Effector memory CD4-positive, alpha-beta T cell (primary cell): ENCODE results near the gene FBXO48.

Experiments used
- DNase-seq, 3 donors: peaks; one replicate each; pipeline ENCODE4 v3.0.0-alpha.2; 2020
- H3K27ac ChIP-seq: 2 replicates; pipeline ENCODE4 v1.7.0; 2013; ENCODE audit warnings: mild to moderate bottlenecking, low read length, moderate library complexity; ENCODE audit not compliant: insufficient read depth, poor library complexity, severe bottlenecking
- H3K27me3 ChIP-seq: replicated peaks from 2 replicates; pipeline ENCODE4 v1.7.0; 2013; ENCODE audit warnings: mild to moderate bottlenecking, low read length; ENCODE audit not compliant: insufficient read depth, control insufficient read depth, poor library complexity, severe bottlenecking
- H3K36me3 ChIP-seq: 2 replicates; pipeline ENCODE4 v1.7.0; 2013; ENCODE audit warnings: mild to moderate bottlenecking, low read length, moderate library complexity; ENCODE audit not compliant: control insufficient read depth, insufficient read depth
- H3K4me1 ChIP-seq: 2 replicates; pipeline ENCODE4 v1.7.0; 2013; ENCODE audit warnings: low read length, mild to moderate bottlenecking; ENCODE audit not compliant: control insufficient read depth, insufficient read depth, poor library complexity, severe bottlenecking
- H3K4me3 ChIP-seq: 2 replicates; pipeline ENCODE4 v1.7.0; 2013; ENCODE audit warnings: low read length, low read depth, mild to moderate bottlenecking; ENCODE audit not compliant: insufficient read depth, poor library complexity, severe bottlenecking
- H3K9me3 ChIP-seq: 2 replicates; pipeline ENCODE4 v1.7.0; 2013; ENCODE audit warnings: mild to moderate bottlenecking, low read length, moderate library complexity; ENCODE audit not compliant: control insufficient read depth

FBXO48 gene

DNA sequence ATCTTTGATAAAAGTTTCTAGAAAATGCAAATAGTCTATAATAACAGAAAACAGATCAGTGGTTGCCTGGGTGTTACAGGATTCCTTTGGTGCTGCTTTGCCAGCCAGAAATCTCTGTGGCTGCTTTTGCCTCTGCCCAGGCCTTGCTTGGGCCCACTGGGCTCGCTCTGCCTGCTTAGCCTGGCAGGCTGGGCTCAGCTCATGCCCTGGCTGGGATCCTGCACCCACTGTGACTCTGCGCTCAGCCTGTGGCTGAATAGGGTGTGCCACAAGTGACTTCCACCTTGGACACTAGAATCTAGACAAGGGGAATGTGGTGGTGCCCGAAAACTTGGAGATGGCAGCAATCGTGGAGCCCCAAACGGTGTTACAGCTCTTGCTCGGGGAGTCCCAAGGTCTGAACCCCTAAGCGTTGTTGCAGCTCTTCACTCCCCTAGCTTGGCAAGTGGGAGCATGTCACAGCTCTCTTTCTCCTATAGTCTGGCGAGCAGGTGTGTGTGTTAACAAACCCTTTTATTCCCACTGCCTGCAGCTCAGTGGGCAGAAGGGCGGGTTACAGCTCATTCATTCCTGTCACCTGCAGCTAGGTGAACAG lies 50.9 kb downstream of the FBXO48 start:
- H3K36me3 ChIP-seq, result no peaks in the 10 kb centered on the region
- H3K4me3 ChIP-seq, result no peak overlapping the region
- no peak for DNase-seq
- no peaks in the 10 kb centered on the region for H3K27me3 ChIP-seq
- no peak overlapping the region for H3K27ac ChIP-seq
- no peaks in the 10 kb centered on the region for H3K4me1 ChIP-seq
- no peaks in the 10 kb centered on the region for H3K9me3 ChIP-seq

DNA sequence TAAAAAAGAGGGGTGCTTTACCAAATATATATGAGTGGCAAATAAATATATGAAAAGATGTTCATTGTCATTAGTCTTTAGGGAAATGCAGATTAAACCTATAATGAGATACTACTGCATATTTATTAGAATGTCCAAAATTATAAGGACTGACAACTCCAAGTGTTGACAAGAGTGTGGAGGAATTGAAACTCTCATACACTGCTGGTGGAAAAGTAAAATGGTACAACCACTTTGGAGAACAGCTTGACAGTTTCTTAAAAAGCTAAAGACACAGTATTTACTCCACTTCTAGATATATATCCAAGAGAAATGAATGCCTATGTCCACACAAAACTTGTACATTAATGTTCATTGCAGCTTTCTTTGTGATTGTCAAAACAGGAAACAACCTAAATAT lies 51.6 kb downstream of the FBXO48 start:
- no peaks in the 10 kb centered on the region for H3K9me3 ChIP-seq
- no peaks in the 10 kb centered on the region for H3K36me3 ChIP-seq
- DNase-seq, result no peak
- H3K27ac ChIP-seq, result no peak overlapping the region
- no peak overlapping the region for H3K4me3 ChIP-seq
- no peaks in the 10 kb centered on the region for H3K27me3 ChIP-seq
- H3K4me1 ChIP-seq, result no peaks in the 10 kb centered on the region

DNA sequence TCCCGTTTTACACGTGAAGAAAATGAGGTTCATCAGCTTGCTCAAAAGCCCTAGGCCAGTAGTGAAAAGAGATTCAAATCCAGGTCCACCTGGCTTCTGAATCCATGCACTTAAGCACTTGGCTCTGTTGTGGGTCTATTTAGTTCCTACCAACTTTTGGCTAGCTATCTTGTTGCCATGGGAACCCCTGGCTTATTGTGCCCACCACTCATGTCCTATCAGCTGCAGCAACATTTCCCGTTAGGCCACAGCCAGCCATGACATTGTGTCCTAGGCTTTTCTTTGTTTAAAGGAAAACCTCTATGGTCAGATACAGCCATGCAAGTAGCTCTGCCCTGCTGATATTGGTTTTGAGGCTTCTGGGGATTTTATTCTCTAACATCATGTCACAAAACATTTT lies 52.2 kb downstream of the FBXO48 start:
- no peaks in the 10 kb centered on the region for H3K27me3 ChIP-seq
- no peak overlapping the region for H3K4me3 ChIP-seq
- DNase-seq, result no peak
- H3K36me3 ChIP-seq, result no peaks in the 10 kb centered on the region
- H3K9me3 ChIP-seq, result no peaks in the 10 kb centered on the region
- no peaks in the 10 kb centered on the region for H3K4me1 ChIP-seq
- no peak overlapping the region for H3K27ac ChIP-seq

DNA sequence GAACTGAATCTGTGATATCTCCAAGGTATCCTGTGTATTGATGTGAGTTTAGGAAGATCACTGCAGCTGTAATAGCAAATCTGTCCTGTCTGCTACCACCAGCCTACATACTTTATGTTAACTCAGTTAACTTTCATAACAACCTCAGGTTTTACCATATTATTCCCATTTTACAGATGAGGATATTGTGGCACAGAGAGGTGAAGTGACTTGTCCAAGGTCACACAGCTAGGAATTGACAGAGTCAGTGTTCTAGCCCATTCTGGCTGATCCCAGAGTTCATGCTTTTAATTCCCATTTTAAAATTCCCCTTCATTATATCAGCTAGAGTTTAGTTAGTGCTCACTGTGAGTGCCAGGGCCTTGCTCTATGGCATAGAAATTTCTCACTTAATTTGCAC lies 52.6 kb downstream of the FBXO48 start:
- Histone ChIP-seq H3K27me3 (no peaks in the 10 kb centered on the region), H3K36me3 (no peaks in the 10 kb centered on the region), H3K27ac (no peak overlapping the region), H3K9me3 (no peaks in the 10 kb centered on the region), H3K4me3 (no peak overlapping the region), H3K4me1 (no peaks in the 10 kb centered on the region)
- DNase-seq, result no peak

DNA sequence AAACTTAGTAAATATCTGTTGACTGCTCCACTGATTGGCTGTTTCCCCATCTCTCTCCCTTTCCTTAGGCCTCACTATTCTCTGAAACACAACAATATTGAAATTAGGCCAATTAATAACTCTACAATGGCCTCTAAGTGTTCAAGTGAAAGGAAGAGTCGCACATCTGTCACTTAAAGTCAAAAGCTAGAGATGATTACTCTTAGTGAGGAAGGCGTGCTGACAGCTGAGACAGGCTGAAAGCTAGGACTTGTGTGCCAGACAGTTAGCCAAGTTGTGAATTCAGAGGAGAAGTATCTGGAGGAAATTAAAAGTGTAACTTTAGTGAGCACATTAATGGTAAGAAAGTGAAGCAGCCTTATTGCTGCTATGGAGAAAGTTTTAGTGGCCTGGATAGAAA lies 53.6 kb downstream of the FBXO48 start:
- Histone ChIP-seq H3K4me3 (no peak overlapping the region), H3K27me3 (no peaks in the 10 kb centered on the region), H3K9me3 (no peaks in the 10 kb centered on the region), H3K36me3 (no peaks in the 10 kb centered on the region), H3K27ac (no peak overlapping the region), H3K4me1 (no peaks in the 10 kb centered on the region)
- no peak for DNase-seq

DNA sequence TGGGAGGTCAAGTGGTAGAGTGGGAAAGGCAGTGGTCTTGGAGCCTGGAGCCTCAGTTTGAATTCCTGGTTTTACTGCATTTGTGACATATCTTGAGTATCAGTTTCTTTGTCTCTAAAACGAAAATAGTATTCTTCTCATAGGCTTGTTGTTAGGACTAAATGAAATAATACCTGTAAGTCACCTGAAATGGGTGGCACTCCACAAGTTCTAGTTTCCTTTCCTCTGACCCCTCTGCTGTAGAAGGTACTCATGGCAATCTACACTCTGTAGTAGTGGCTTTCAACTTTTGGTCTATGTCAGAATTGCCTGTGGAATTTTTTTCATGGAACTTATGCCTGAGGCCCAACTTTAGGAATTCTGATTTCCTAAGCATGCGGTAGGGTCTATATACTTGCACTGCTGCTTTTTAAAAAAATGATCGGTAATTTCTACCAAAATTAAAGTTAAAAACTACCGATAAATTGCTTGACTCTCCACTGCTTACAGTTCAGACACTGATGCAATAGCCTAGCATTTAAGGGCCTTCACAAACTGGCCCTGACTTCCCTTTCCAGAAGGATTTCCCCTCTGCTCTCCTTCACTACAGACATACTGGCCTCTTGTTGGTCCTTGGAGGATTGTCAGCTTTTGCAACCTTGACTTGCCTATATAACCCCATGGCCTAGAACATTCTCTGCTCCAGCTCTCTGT lies 54.8 kb downstream of the FBXO48 start:
- Histone ChIP-seq H3K27me3 (no peaks in the 10 kb centered on the region), H3K27ac (no peak overlapping the region), H3K9me3 (no peaks in the 10 kb centered on the region), H3K4me3 (no peak overlapping the region), H3K4me1 (no peaks in the 10 kb centered on the region), H3K36me3 (no peaks in the 10 kb centered on the region)
- DNase-seq, result no peak

DNA sequence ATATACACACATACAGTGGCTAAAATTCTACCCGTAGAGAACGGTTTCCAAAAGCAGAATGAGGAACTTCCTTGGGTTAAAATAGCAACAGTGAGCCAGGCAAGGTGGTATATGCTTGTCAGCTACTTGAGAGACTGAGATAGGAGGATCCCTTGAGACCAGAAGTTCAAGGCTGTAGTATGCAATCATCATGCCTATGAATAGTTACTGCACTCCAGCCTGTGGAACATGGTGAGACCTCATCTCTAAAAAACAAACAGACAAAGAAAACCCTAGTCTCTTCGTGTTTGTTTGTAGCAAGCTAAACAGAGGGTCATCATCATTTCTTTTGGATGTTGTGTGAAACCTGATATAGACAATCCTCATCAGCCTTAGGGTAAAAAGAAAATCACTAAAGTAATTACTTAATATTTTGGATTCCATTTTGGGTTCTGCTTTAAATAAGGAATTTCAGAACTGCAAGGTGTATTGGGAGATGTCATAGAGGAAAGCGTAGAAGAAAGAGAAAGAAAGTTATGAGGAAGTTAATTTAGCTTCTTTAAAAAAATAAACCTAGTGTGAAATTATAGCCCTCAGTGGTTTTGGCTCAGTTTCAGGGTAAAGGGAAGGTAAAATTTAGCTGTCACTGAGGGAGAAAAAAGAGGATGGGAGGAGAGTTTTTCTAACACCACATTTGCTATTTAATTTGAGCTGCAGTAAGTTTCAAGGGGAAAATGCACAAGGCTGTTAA lies 55.5 kb downstream of the FBXO48 start:
- Histone ChIP-seq H3K36me3 (no peaks in the 10 kb centered on the region), H3K27ac (no peak overlapping the region), H3K4me1 (no peaks in the 10 kb centered on the region), H3K4me3 (no peak overlapping the region), H3K9me3 (no peaks in the 10 kb centered on the region), H3K27me3 (no peaks in the 10 kb centered on the region)
- no peak for DNase-seq
